ENCODE measurements around the gene SCNN1B.

- TF ChIP-seq ZNF768 (tag by site-specific recombination; IDR thresholded peaks at IDR 0.05) (no peak), ZFP69B (tag by site-specific recombination; IDR thresholded peaks at IDR 0.05) (no peak), ZNF623 (tag by site-specific recombination; IDR thresholded peaks at IDR 0.05) (no peak)
These were observed 5.1 kb upstream of the SCNN1B start for GRCh38 chr16:23296994-23297393.

Measured in HEK293 (cell line).